Activated CD4-positive, alpha-beta T cell treated with anti-CD3 and anti-CD28 coated beads, Interleukin-2, amount 50 U/mL, for 4 hours (primary cell): ENCODE measurements around the gene OR1J2.
"Not testable (repeated sequence)": the region's sequence is repeated elsewhere in the genome, so short reads cannot be mapped to it uniquely, and the experiment has no call there.

Experiments used
- DNase-seq, 2 experiments: peaks; one replicate each; pipeline ENCODE4 v3.0.0-alpha.2; 2020

The OR1J2 gene, protein sequence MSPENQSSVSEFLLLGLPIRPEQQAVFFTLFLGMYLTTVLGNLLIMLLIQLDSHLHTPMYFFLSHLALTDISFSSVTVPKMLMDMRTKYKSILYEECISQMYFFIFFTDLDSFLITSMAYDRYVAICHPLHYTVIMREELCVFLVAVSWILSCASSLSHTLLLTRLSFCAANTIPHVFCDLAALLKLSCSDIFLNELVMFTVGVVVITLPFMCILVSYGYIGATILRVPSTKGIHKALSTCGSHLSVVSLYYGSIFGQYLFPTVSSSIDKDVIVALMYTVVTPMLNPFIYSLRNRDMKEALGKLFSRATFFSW

DNA sequence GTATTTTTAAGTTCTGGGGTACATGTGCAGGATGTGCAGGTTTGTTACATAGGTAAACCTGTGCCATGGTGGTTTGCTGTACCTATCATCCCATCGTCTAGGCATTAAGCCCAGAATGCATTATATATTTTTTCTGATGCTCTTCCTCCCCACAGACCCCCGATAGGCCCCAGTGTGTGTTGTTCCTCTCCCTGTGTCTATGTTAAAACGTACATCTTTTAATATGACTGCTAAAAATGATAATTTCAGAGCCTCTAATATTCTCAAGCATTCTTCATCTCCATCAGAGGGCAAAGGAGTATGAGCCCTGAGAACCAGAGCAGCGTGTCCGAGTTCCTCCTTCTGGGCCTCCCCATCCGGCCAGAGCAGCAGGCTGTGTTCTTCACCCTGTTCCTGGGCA, at the start of gene OR1J2:
OR1J2 (plus strand) TSS at position 301 of the 400 bp plus-strand sequence; CDS start at position 301, 0 bp downstream.
- DNase-seq = no peak

- DNase-seq = peak in 1 of 2 experiments; percentile 2
Observed at GRCh38 chr9:122463828-122464632, 46.6 kb upstream of the OR1J2 start.

GRCh38 chr9:122464633-122465567, 45.7 kb upstream of the OR1J2 start:
- DNase-seq = peak; percentile 56 to 59

DNA sequence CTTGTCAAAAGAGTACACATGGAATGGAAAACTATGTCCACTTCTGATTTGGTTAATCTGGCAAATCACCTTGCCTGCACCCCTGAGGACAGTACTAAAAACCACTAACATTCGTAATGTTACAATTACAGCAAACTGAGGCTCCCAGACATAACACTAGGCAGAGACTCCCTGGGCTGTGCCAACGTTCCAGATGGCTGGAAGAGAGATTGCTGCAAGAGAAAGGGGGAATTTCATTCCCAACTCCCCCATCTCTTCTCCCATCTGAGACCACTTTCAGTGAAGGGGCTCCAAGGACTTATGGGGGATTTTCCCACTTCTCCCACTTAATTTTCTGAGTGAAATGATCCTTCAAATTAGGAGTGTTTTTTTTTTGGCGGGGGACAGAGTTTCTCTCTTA, 44.1 kb upstream of the OR1J2 start:
- no peak for DNase-seq

GRCh38 chr9:122468735-122469134, 41.9 kb upstream of the OR1J2 start:
- DNase-seq = no peak

DNA sequence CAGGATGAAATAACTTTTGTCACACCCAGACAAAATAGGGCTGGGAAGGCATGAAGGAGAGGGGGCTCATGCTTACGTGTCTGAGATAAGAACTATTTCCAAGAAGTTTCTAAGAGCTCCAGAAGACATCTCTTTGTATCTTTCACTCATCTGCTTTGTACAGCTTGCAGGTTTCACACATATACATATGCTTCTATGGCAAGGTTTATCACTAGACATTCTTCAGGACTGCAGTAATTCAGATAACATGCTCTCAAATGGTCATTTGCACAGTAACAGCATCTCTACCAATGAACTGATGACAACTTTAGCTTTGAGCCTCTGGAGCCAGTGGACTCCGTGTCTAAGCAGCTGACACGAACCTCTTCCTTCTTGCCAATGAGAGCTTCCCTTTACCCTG, 36.0 kb upstream of the OR1J2 start:
- DNase-seq = no peak

DNA sequence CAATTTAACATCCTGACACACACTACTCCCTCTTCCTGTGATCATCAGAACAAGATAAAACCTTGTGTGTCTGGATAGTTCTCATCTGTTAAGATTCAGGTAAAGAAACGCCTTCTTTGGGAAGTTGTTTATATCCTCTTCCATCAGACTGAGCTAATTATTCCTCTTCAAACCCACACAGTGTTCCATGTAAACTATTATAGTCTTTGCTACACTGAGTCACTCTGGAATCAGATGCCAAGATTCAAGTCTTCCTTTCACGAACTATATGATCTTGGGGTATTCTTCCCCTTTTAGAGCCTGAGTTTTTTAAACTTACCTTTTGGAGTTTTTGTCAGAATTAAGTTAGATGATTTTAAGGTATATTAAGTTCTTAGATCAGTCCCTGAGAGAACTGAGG, 34.9 kb upstream of the OR1J2 start:
- no peak for DNase-seq

GRCh38 chr9:122477346-122477745, 33.3 kb upstream of the OR1J2 start:
- no peak for DNase-seq

DNA sequence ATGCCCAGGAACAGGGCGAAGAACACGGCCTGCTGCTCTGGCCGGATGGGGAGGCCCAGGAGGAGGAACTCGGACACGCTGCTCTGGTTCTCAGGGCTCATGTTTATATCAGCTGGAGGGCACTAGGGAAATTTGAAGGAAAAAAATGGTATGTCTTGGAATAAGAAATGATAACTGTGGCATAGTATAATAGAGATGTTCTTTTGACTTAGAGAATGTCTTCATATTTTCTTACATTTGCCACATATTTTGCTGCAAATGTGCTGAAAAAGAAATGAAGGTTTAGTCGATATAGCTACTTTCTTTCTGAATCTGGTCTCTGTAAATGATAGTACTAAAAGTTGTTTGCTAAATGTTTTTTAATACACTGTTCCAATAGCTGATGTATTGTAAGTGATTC, 32.8 kb upstream of the OR1J2 start, which contains the start of gene OR1J1:
OR1J1 (minus strand) TSS at position 101 of the 400 bp plus-strand sequence; CDS start at position 101, 0 bp downstream.
- no peak for DNase-seq

GRCh38 chr9:122479062-122479461, 31.5 kb upstream of the OR1J2 start:
- no peak for DNase-seq

DNA sequence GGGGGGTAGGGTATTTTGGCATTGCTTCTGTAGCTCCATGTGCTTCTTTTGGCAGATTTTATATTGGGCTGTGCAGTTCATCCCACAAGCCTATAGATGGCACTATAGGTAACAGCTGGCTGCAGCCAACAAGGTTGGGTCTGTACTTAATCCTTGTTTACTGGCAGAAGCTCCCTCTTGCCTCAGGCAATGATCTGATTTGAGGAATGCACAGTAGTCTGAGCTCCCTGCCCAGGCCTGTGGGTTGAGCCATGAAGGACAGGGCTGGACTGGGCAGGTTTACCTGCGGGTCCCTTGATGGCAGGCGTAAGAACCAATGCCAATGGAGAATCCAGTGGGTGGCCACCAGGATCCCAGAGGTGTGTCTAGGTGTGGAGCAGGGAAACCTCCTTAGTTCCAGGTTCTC, 11.7 kb upstream of the OR1J2 start:
- no peak for DNase-seq

GRCh38 chr9:122506964-122507363, 3.6 kb upstream of the OR1J2 start:
- no peak for DNase-seq

DNA sequence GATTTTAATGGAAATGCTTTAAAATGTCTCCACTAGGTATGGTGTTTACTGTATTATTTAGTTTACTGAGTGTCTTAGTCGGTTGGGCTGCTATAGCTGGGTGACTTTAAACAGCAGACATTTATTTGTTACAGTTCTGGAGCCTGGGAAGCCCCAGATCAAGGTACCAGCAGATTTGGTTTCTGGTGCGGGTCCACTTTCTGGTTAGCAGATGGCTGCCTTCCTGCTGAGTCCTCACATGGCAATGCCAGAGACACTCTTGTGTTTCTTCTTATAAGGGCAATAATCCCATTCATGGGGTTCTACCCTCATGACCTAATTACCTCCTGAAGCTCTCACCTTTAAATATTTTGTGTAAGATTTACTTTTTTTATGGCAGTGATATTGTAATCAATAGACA, 7.6 kb downstream of the OR1J2 start:
- no peak for DNase-seq

DNA sequence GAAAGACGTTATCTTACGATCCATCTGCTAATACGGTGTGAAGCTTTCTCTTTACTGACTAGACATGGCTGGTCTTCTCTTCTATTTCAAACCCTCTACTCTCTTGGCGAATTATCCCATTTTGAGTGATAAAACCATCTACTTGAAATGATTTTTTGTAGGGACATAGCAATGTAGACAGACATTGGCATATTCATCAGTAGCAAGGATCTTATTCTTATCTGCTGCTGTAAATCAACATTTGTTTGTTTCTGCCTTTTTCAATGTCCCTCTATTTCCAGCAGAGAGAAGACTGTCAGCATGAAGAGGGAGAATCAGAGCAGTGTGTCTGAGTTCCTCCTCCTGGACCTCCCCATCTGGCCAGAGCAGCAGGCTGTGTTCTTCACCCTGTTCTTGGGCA, 8.2 kb downstream of the OR1J2 start, which contains the start of gene OR1J4:
OR1J4 (plus strand) TSS at position 301 of the 400 bp plus-strand sequence; CDS start at position 301, 0 bp downstream.
- DNase-seq = no peak

GRCh38 chr9:122519376-122519775, 8.8 kb downstream of the OR1J2 start:
- no peak for DNase-seq

GRCh38 chr9:122526602-122527001, 16.0 kb downstream of the OR1J2 start:
- no peak for DNase-seq

GRCh38 chr9:122527193-122527592, 16.6 kb downstream of the OR1J2 start, which contains the start of gene OR1N1:
Gene OR1N1, minus strand, starts transcription at chr9:122527293. Its CDS starts 0 bp downstream, at chr9:122527293.
- no peak for DNase-seq

DNA sequence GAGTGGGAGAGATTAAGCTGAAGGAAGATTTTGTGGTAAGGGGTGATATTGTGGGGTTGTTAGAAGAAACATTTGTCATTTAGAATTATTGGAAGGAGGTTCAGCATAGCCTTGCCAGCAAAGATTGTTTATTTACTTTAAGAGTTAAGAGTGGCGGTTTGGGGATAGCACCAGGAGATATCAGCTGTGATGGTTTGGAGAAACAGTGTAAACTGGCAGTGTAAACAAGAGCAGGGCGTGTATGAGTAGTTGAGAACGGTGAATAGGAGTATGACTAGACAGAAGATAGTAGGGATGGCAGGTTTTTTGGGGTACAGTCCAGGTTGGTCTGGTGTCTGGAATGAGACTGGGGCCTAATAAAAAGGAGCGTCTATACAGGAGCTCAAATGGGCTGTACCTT, 20.6 kb downstream of the OR1J2 start:
- not testable (repeated sequence) for DNase-seq

DNA sequence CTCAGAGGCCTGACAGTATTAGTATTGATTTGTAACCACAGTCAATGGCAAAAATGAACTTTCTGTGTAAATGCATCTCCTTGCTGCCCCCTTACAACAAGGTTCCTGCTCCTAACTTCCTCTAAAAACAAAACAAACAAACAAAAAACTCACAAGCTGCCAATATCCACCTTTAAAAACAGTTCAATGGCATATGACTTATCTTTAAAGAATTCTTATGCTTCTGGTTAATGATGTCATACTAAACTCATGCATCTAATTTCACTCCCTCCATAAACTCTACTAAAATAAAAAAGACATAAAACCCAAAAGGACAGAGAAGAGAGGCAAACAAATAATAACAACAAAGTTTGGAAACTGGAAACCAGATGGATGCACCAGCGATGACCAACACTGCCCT, 25.5 kb downstream of the OR1J2 start:
- DNase-seq = no peak

DNA sequence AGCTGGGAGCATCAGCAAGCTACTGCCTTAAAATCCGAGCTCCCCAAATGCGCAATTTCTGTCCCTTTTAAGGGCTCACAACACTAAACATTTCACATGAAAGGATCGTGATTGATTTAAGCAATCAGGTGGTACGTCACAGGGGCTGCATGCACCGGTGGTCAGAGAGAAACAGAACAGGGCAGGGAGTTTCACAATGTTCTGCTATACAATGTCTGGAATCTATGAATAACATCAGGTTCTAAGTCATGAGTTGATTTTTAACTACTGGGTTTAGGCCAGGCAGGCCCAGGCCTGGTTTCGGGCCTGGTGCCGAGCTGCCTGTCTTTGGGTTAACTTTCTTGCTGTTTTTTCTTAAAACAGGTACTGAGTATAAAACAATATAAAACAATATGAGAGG, 26.5 kb downstream of the OR1J2 start:
- DNase-seq = not testable (repeated sequence)

GRCh38 chr9:122538757-122539156, 28.2 kb downstream of the OR1J2 start:
- no peak for DNase-seq

GRCh38 chr9:122546196-122546595, 35.6 kb downstream of the OR1J2 start:
- DNase-seq = no peak

GRCh38 chr9:122551371-122551770, 40.8 kb downstream of the OR1J2 start:
- no peak for DNase-seq
